ENCODE data around the gene GASK1A.

GRCh38 chr3:43005253-43005652 lies 26.1 kb downstream of the GASK1A start:
- TF ChIP-seq EZH2phosphoT487 (IDR thresholded peaks at IDR 0.05; ENCODE audit: borderline replicate concordance, low read length) (no peak), EZH2 (IDR thresholded peaks at IDR 0.05; ENCODE audit: low read length, unreplicated experiment) (no peak)
- TF ChIP-seq, protein P1, sequence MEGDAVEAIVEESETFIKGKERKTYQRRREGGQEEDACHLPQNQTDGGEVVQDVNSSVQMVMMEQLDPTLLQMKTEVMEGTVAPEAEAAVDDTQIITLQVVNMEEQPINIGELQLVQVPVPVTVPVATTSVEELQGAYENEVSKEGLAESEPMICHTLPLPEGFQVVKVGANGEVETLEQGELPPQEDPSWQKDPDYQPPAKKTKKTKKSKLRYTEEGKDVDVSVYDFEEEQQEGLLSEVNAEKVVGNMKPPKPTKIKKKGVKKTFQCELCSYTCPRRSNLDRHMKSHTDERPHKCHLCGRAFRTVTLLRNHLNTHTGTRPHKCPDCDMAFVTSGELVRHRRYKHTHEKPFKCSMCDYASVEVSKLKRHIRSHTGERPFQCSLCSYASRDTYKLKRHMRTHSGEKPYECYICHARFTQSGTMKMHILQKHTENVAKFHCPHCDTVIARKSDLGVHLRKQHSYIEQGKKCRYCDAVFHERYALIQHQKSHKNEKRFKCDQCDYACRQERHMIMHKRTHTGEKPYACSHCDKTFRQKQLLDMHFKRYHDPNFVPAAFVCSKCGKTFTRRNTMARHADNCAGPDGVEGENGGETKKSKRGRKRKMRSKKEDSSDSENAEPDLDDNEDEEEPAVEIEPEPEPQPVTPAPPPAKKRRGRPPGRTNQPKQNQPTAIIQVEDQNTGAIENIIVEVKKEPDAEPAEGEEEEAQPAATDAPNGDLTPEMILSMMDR (conservative IDR thresholded peaks at IDR 0.05; ENCODE audit: low read depth, low read length) = no peak
